OCI-LY7 (cell line): Measurements from ENCODE around the gene SULT1E1. TPM values are rescaled to one million over a fixed set of nuclear protein-coding genes. Genes with fewer than 3 reads are reported as not detected.

Source experiments
- BruUV-seq: library from RNA; stranded (reverse); fragments of 400-500 nt; replicated peaks from 2 replicates; lab custom pipeline; 2021; lab: Mats Ljungman, UMichigan
- CTCF ChIA-PET: fragments of 300-600 bp; sonication (Branson Sonifier 250); formaldehyde crosslinking; loops from one replicate; lab custom pipeline; 2022; ENCODE audit warnings: antibody characterized with exemption; ENCODE audit not compliant: unreplicated experiment; lab: Charles Lee
- POLR2A ChIA-PET: fragments of 300-600 bp; sonication (Branson Sonifier 250); formaldehyde crosslinking; loops from one replicate; lab custom pipeline; 2022; ENCODE audit warnings: antibody characterized with exemption; lab: Charles Lee
- DNase-seq: peaks from one replicate; pipeline ENCODE4 v3.0.0-alpha.2; 2015; ENCODE audit warnings: low spot score
- H2AFZ ChIP-seq: fragments of 200-600 bp; sonication (generic), shearing (Covaris generic); 2 replicates; pipeline ENCODE4 v1.6.1; 2014; ENCODE audit warnings: mild to moderate bottlenecking, antibody characterized with exemption, low read length, moderate library complexity
- H3K27ac ChIP-seq: fragments of 200-600 bp; sonication (generic); 2 replicates; pipeline ENCODE4 v1.5.1; 2014; ENCODE audit warnings: mixed run types, low read depth, mild to moderate bottlenecking, moderate library complexity, low read length, inconsistent platforms; ENCODE audit not compliant: poor library complexity, severe bottlenecking
- H3K36me3 ChIP-seq: fragments of 200-600 bp; sonication (generic); 2 replicates; pipeline ENCODE4 v1.6.1; 2014; ENCODE audit warnings: mild to moderate bottlenecking, antibody characterized with exemption, low read length, moderate library complexity, mixed read lengths; ENCODE audit not compliant: insufficient read depth
- H3K4me1 ChIP-seq: fragments of 200-600 bp; sonication (generic); 2 replicates; pipeline ENCODE4 v1.5.1; 2014; ENCODE audit warnings: mild to moderate bottlenecking, low read length; ENCODE audit not compliant: insufficient read depth, poor library complexity, severe bottlenecking
- H3K4me2 ChIP-seq: fragments of 200-600 bp; sonication (generic); 2 replicates; pipeline ENCODE4 v1.6.1; 2014; ENCODE audit warnings: mild to moderate bottlenecking, low read length
- H3K4me3 ChIP-seq: fragments of 200-600 bp; sonication (generic); 2 replicates; pipeline ENCODE4 v1.5.1; 2014; ENCODE audit warnings: mild to moderate bottlenecking, low read depth, low read length; ENCODE audit not compliant: poor library complexity, severe bottlenecking
- H3K79me2 ChIP-seq: fragments of 200-600 bp; sonication (generic); 2 replicates; pipeline ENCODE4 v1.6.1; 2016; ENCODE audit warnings: low read depth, mild to moderate bottlenecking, low read length, moderate library complexity, mixed read lengths; ENCODE audit not compliant: insufficient read depth
- H3K9me2 ChIP-seq: fragments of 200-600 bp; sonication (generic); 2 replicates; pipeline ENCODE4 v1.6.1; 2016; ENCODE audit warnings: mild to moderate bottlenecking, low read length, mixed read lengths; ENCODE audit not compliant: insufficient read depth
- H3K9me3 ChIP-seq: fragments of 200-600 bp; sonication (generic); 2 replicates; pipeline ENCODE4 v1.6.1; 2014; ENCODE audit warnings: mild to moderate bottlenecking, mixed run types, low read length, mixed read lengths
- H4K20me1 ChIP-seq: fragments of 200-600 bp; sonication (generic); 2 replicates; pipeline ENCODE4 v1.6.1; 2014; ENCODE audit warnings: mild to moderate bottlenecking, antibody characterized with exemption, low read length, moderate library complexity, mixed read lengths; ENCODE audit not compliant: insufficient read depth
- CTCF ChIP-seq: fragments of 200-600 bp; sonication (generic); conservative IDR thresholded peaks from 2 replicates; pipeline ENCODE4 v1.5.1; 2014; ENCODE audit warnings: mild to moderate bottlenecking, antibody characterized with exemption, low read length, moderate library complexity, mixed read lengths
- EZH2phosphoT487 ChIP-seq: fragments of 200-600 bp; sonication (generic); IDR thresholded peaks from 2 replicates; pipeline ENCODE4 v1.6.1; 2018; ENCODE audit warnings: low read depth, borderline replicate concordance, mild to moderate bottlenecking, mixed run types, antibody characterized with exemption, low read length, moderate library complexity, mixed read lengths
- intact Hi-C: fragments of 100-400 bp; cut with micrococcal nuclease; formaldehyde crosslinking; loops from one replicate; pipeline ENCODE4 v1.10.0; 2022; ENCODE audit not compliant: unreplicated experiment
- total RNA-seq, 2 experiments: library from RNA; depleted of rRNA in 1 of 2; stranded (reverse); fragments of >200 nt in 1 of 2; shearing (Covaris generic) in 1 of 2; gene quantifications; 2 replicates each; pipeline ENCODE4 v1.2.3, GENCODE V29; 2014 to 2022

The SULT1E1 gene
- total RNA-seq, 2 experiments from 2014 or later: not detected

- H4K20me1 ChIP-seq: no peaks in the 10 kb centered on the region
- BruUV-seq: no TSS peak
- ChIA-PET POLR2A (no interaction called here), CTCF (no interaction called here)
- no peak overlapping the region for H3K4me3 ChIP-seq
- TF ChIP-seq EZH2phosphoT487: no peak
- no peak for TF ChIP-seq CTCF
- no peaks in the 10 kb centered on the region for H3K4me1 ChIP-seq
- no peak overlapping the region for H3K27ac ChIP-seq
- no peak overlapping the region for H3K4me2 ChIP-seq
- H2AFZ ChIP-seq: no peak overlapping the region
- no peaks in the 10 kb centered on the region for H3K36me3 ChIP-seq
- H3K9me3 ChIP-seq: no peaks in the 10 kb centered on the region
- DNase-seq: no peak
- H3K79me2 ChIP-seq: no peaks in the 10 kb centered on the region
- intact Hi-C loops: no loop called here
- H3K9me2 ChIP-seq: no peaks in the 10 kb centered on the region
Measured at GRCh38 chr4:69878250-69878649, 18.3 kb upstream of the SULT1E1 start.

- Histone ChIP-seq H3K4me2 (no peak overlapping the region), H3K27ac (no peak overlapping the region), H3K36me3 (no peaks in the 10 kb centered on the region), H3K4me3 (no peak overlapping the region), H3K4me1 (no peaks in the 10 kb centered on the region), H2AFZ (no peak overlapping the region), H3K79me2 (no peaks in the 10 kb centered on the region), H3K9me3 (no peaks in the 10 kb centered on the region), H4K20me1 (no peaks in the 10 kb centered on the region), H3K9me2 (no peaks in the 10 kb centered on the region)
- ChIA-PET POLR2A (interaction anchor here (0.6 to 0.8 kb wide), 3 partner anchors 11 to 310 kb away, joined by 3 read pairs; no protein-coding TSS in a partner anchor), CTCF (no interaction called here)
- no TSS peak for BruUV-seq
- intact Hi-C loops: no loop called here
- no peak for TF ChIP-seq CTCF
- no peak for TF ChIP-seq EZH2phosphoT487
- no peak for DNase-seq
Measured at GRCh38 chr4:69877453-69877852, 17.5 kb upstream of the SULT1E1 start.

GRCh38 chr4:69876071-69876470 lies 16.1 kb upstream of the SULT1E1 start:
- DNase-seq: no peak
- TF ChIP-seq EZH2phosphoT487 (no peak), CTCF (no peak)
- no peaks in the 10 kb centered on the region for H3K9me2 ChIP-seq
- H2AFZ ChIP-seq: no peak overlapping the region
- no TSS peak for BruUV-seq
- ChIA-PET CTCF (no interaction called here), POLR2A (no interaction called here)
- intact Hi-C loops: no loop called here
- H3K4me3 ChIP-seq: no peak overlapping the region
- no peaks in the 10 kb centered on the region for H4K20me1 ChIP-seq
- no peaks in the 10 kb centered on the region for H3K9me3 ChIP-seq
- H3K4me2 ChIP-seq: no peak overlapping the region
- no peaks in the 10 kb centered on the region for H3K79me2 ChIP-seq
- no peaks in the 10 kb centered on the region for H3K36me3 ChIP-seq
- H3K27ac ChIP-seq: no peak overlapping the region
- no peaks in the 10 kb centered on the region for H3K4me1 ChIP-seq
